Astrocyte (in vitro differentiated cells and primary cell): Measurements from ENCODE around the gene OR51B4.

ENCODE experiments used
- EZH2 ChIP-seq: IDR thresholded peaks from 2 replicates; pipeline ENCODE4 v1.6.1; 2012; ENCODE audit warnings: mild to moderate bottlenecking, low read length, inconsistent platforms; ENCODE audit not compliant: insufficient read depth
- TF ChIP-seq, protein P1 (sequence below): IDR thresholded peaks from 2 replicates; pipeline ENCODE4 v1.5.1; 2011; ENCODE audit warnings: low read depth, mild to moderate bottlenecking, inconsistent platforms, low read length, moderate library complexity; ENCODE audit not compliant: insufficient read depth

DNA sequence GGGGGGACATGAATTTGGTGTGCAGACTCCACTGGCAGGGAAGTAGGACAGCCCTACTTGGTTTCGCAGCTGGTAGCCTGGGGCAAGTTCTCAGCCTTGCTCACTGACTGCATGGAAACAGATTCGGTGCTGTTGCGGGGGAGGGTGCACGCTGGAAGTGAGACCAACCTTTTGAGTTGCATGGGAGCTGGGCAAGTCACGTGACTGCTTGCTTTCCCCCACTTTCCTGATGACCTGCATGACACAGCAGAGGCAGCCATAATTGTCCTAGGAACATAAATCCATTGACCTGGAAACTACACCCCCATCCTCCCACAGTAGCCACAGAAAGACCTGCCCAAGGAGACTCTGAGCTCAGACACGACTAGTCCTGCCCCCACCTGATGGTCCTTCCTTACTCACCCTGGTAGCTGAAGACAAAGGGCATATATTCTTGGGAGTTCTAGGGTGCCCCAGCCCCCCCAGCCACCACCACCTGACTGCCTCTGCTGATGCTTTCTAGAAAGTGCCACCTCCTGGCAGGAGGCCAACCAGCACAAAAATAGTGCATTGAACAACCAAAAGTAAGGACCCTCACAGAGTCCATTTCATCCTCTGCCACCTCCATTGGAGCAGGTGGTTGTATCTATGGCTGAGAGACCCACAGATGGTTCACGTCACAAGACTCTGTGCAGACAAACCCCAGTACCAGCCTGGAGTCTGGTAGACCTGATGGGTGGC lies 43.0 kb downstream of the OR51B4 start:
- TF ChIP-seq, protein P1, sequence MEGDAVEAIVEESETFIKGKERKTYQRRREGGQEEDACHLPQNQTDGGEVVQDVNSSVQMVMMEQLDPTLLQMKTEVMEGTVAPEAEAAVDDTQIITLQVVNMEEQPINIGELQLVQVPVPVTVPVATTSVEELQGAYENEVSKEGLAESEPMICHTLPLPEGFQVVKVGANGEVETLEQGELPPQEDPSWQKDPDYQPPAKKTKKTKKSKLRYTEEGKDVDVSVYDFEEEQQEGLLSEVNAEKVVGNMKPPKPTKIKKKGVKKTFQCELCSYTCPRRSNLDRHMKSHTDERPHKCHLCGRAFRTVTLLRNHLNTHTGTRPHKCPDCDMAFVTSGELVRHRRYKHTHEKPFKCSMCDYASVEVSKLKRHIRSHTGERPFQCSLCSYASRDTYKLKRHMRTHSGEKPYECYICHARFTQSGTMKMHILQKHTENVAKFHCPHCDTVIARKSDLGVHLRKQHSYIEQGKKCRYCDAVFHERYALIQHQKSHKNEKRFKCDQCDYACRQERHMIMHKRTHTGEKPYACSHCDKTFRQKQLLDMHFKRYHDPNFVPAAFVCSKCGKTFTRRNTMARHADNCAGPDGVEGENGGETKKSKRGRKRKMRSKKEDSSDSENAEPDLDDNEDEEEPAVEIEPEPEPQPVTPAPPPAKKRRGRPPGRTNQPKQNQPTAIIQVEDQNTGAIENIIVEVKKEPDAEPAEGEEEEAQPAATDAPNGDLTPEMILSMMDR: no peak
- TF ChIP-seq EZH2: no peak
